Inflammatory macrophage treated with lipopolysaccharide for 4 hours (primary cell): ENCODE measurements around the gene LBHD1.

ENCODE experiments used
- DNase-seq: peaks from one replicate; pipeline ENCODE4 v3.0.0-alpha.2; 2020

The LBHD1 gene

DNA sequence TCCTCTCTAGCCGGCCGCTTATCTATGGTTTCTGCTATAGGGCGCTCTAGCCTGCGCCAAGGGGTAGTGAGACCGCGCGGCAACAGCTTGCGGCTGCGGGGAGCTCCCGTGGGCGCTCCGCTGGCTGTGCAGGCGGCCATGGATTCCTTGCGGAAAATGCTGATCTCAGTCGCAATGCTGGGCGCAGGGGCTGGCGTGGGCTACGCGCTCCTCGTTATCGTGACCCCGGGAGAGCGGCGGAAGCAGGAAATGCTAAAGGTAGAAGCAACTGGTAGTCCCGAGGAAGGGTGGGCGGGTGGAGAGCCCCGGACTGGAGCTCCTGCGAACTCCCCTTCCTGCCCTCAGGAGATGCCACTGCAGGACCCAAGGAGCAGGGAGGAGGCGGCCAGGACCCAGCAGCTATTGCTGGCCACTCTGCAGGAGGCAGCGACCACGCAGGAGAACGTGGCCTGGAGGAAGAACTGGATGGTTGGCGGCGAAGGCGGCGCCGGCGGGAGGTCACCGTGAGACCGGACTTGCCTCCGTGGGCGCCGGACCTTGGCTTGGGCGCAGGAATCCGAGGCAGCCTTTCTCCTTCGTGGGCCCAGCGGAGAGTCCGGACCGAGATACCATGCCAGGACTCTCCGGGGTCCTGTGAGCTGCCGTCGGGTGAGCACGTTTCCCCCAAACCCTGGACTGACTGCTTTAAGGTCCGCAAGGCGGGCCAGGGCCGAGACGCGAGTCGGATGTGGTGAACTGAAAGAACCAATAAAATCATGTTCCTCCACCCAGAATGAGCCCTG, at the start of gene LBHD1, which contains the start of gene UQCC3:
TSS of gene LBHD1 (minus strand) at position 660 of the 782 bp plus-strand sequence. CDS start 2,236 bp downstream, outside the sequence.
TSS of gene UQCC3 (plus strand) at position 66 of the 782 bp plus-strand sequence. CDS start at position 139, 73 bp downstream.
- peak; percentile 84 for DNase-seq

- no peak for DNase-seq
Measured at GRCh38 chr11:62719302-62719978, 47.4 kb upstream of the LBHD1 start.

DNA sequence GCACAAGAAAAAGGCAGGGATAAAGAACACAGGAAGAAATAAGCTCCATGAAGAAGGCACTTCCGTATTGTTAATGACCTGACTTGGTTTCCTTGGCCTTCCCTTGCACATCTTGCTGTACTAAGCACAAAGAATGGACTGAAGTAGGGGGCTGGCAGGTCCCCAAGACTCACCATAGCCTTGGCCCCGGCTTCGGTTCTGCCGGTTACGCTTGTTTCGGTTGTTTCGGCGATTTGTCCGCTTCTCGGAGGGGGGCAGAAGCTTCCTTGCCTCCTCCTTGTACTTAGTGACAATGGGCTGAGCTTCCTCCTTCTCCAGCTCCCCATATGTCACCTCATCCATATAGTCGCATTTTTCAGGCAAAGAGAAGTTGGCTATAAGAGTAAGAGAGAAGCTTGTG, 44.7 kb upstream of the LBHD1 start:
- DNase-seq: no peak

DNA sequence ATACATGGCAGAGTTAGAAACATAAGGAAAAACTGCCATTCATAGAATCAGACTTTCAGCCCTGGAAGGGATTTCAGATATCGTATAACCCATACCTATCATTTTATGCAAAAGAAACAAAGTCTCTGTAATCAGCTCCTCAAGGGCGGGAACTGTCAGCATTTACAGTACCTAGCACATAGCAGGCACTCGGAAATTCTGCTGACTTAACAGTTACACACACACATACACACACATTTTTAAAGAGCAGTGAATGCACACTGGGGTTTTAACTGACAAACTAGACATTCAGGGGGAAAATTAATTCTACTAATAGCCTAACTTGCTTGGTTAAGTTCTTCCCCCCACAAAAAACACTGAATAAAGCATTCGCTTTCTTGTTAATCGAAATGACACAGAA, 44.1 kb upstream of the LBHD1 start:
- DNase-seq: no peak

DNA sequence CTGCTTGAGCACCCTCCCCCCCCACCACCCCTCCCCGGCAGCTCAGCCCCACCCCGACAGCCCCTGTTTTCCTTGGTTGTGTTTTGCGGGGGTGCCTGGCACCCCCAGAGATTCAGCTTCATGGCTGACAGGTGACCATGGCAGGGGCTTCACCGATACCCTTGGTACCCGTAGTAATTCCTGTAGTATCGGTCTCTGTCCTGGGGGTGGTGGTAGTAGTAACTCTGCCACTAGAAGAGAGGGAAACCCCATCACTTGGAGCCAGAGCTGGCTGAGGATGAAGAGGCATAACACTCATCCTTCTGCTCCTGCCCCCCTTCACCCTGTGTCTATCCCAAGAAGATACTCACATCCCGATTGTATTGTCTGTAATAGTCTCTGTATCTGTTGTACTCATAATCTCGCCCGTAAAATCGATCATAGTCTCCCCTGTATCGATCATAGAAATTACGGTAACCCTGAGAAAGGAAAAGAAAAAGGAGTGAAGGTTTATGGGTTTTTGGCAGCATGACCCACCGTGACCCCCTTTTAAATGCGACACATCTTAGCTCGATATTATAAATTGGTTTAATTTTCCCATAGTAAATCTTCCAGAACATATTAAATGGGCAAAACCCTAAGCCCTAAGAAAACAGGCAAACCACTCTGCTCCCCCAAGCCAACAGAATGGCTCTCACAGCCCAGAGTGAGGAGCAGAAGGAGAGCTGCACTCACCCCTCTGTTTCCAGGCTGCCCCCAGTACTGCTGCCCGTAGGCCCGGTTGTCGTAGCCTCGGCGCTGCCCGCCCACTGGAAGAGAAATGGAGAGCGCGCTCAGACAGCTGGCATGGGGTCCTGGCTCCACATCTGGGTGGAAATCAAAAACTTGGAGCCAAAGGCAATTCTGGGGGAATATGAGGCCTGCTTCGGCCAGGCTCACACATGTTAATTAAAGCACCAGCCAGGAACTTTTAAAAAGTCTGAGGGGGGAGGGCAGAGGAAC, 43.4 kb upstream of the LBHD1 start:
- no peak for DNase-seq

DNA sequence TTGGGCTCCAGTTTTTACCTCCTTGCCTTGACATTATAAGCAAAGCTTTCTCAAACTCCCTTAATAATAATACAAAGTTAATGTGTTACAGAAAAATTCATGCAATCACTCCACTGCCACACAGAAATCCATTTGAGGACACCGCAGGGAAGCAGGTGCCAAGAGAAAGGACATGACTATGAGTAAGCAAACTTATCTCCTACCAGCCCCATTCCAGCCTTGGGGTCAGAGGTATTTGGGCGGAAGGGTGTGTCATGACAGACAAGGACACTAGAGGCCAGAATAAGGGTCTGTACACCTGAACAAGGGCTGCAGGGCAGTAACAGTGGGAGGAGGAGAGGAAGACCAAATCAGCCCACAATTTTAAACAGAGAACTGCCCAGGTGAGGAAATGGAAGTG, 41.3 kb upstream of the LBHD1 start:
- no peak for DNase-seq

- DNase-seq: no peak
Measured at GRCh38 chr11:62712861-62713260, 40.8 kb upstream of the LBHD1 start.

GRCh38 chr11:62712276-62712812, 40.3 kb upstream of the LBHD1 start:
- no peak for DNase-seq

GRCh38 chr11:62710001-62710345, 37.9 kb upstream of the LBHD1 start:
- peak; percentile 80 for DNase-seq

DNA sequence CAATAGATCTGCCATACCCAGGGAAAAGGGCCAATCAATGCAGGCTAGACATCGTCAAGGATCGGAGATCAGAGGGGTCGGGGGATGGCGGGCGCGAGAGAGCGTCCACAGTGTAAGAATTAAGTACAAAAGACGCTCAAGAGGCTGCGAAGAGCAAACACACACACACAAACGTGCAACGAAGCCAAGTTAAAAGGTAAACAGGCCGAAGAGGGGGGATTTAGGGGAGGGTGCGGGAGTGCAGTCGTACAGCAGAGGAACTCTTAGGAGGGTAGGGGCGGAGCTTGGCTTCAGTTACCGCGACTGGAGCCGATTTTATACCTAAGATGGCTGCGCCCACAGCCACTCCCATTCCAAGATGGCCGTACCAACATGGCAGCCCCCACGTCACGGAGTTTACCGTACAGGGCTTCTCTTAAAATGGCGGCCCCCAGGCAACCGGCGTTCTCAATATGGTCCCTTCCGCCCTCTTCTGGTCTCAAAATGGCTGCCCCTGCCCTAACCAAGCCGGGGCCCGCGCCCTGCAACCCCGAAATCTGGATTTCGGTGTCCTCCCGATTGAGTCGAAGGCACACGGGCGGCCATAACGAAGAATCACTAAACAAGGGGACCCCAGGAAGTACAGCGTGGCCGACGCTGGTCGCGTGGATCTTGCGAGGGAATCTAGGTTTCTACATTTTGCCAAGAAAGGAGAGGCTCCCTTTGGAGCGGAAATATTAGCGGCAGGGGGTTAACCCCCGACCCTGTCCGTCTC, 37.4 kb upstream of the LBHD1 start:
- peak; percentile 98 for DNase-seq

DNA sequence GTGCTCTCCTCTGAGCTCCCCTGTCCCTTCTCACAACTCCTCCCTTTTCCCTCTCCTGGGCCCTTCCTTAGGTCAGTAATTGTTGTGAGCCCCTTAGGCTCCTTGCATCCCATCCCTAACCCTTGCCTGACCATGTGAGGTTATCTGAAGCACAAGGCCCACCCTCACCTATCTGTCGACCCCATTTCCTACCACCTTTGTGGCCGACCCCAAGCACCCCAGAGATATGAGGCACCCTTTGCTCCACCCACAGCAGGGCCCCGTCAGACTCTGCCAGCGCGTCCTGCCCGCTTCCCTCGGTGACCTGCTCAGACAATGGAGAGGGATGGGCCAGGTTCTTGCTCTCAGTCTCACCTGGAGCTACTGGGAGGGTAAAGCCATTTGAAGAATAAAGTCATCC, 36.7 kb upstream of the LBHD1 start:
- DNase-seq: no peak

GRCh38 chr11:62708392-62708791, 36.3 kb upstream of the LBHD1 start:
- no peak for DNase-seq

DNA sequence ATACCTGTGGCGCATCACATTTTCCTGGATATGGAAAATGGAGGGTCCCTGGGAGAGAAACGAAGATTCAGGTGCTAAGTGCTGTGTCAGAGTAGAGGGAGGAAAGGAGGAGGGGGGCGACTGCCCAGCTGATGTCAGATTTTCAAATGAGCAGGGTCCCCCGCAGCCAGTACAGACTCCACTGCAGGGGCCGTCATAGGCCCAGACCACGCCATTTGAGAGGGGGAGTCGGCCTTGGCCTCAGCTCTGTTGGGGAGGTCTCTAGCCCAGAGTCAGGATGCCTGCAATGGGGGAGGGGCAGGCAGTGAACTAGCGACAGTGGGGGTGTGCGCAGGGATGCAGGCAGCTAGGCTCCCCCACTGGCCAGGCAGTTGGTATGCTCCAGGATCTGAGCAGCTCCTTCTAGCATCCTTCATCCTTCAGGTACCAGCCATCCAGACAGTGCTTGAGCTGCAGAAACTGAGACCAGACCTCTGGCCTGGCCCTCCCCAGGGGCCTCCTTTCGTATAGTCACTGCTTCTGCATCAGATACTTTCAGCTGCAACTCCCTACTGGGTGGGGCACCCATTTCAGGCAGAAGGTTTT, 35.3 kb upstream of the LBHD1 start, which contains the start of the genes BSCL2 and GNG3:
TSS of gene BSCL2 (minus strand) at position 148 of the 585 bp plus-strand sequence. CDS start 229 bp downstream, outside the sequence.
TSS of gene GNG3 (plus strand) at position 400 of the 585 bp plus-strand sequence. CDS start 620 bp downstream, outside the sequence.
- DNase-seq: no peak

GRCh38 chr11:62706850-62707247, 34.8 kb upstream of the LBHD1 start:
- DNase-seq: no peak

DNA sequence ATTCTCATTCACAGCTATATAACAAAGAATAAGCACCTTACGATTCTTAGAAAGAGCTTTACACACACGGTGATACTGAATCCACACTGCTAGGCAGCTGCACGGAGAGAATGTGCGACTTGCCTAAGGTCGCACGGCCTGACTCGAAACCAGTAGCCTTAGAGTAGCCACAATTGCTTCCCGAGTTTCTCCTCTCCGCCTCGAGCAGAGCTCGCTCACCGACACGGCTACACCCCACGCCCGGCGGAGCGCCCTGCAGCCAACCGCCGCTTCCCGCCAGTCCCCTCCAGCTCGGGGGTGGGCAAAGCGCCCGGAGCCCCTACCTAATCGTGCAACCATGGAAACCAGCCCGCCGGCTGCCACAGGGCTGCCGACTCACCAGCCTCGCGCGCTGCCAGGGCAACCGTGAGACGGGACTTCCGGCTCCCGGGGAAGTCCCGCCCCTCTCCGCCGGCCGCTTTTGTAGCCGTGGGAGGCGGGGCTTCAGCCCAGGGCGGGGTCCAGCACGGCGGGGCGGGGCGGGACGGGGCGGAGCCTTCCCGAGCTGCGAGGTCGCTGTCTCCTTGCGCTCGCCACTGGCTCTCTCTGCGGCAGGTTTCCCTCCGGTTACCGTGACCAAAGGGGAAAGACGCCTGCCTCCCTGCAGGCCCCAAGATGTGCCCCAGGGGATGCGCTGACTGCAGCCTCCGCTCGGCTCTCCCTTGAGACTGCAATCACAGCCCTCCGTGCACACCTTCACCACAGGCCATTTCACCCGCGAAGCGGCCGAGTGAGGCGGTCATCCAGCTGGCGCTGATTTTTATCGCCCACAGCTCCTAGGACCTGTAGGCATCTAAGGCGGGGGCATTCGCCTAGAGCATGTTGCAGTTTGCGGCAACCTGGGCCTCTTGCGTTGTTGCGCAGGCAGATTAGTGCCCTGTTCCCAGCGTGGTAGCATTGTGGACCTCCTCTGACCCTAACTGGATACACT, 34.1 kb upstream of the LBHD1 start:
- DNase-seq: peak; percentile 95

DNA sequence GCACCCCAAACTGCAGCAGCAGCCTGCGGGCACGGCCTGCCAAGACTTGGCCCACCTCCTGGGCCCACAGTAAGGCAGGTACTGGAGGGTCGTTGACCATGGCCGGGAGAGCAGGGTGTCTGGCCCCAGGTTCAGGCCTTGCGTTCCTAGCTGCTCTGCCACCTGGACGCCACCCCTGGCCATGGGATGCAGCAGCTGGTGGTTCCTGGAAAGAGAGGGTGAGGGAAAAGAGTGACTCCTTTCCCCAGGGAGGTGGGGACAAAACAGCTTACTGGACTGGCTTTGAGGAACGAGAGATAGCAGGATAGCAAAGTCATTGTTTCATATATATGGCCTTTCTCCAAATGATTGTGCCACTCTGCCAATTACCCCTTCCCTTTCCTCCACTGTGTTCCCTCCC, 33.3 kb upstream of the LBHD1 start:
- peak; percentile 39 for DNase-seq

- DNase-seq: peak; percentile 60
Measured at GRCh38 chr11:62703921-62704320, 31.9 kb upstream of the LBHD1 start.

- peak; percentile 95 for DNase-seq
Measured at GRCh38 chr11:62702246-62702645, 30.2 kb upstream of the LBHD1 start.

- DNase-seq: peak; percentile 73
Measured at GRCh38 chr11:62694455-62695167, 22.5 kb upstream of the LBHD1 start.
